ENCODE measurements around the gene POP5. TPM values are rescaled to one million over a fixed set of nuclear protein-coding genes. Genes with fewer than 3 reads are reported as not detected.
A peak's percentile ranks its signal among the peaks of the same experiment; 100 is the strongest.
"Not testable (repeated sequence)": the region's sequence is repeated elsewhere in the genome, so short reads cannot be mapped to it uniquely, and the experiment has no call there.

Gene POP5
- total and polyA plus RNA-seq, 2 of the 4 experiments (the other 2 are of a cell fraction): 69.5 to 99.4 TPM

DNA sequence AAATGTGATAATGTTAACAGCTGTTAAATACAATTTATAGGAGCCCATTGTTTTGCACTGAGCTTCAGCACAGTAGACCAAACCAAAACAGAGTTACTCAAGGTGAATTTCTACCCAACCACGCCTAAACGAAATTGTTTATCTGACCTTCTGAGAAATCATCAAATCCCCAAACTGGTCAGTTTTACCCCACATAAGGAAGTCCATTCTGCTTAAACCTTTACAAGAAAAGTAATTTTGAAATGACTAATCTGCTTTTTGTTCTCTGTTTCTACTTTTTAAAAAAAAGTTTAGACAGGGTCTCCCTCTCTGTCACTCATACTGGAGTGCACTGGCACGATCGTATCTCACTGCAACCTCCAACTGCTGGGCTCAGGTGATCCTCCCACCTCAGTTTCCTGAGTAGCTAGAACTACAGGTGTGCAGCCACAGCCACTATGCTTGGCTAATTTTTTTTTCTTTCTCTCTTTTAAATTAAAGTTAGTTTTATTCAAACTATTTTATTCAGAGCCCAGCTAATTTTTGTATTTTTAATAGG lies 48.4 kb downstream of the POP5 start (continued):
- TF ChIP-seq, protein P1, sequence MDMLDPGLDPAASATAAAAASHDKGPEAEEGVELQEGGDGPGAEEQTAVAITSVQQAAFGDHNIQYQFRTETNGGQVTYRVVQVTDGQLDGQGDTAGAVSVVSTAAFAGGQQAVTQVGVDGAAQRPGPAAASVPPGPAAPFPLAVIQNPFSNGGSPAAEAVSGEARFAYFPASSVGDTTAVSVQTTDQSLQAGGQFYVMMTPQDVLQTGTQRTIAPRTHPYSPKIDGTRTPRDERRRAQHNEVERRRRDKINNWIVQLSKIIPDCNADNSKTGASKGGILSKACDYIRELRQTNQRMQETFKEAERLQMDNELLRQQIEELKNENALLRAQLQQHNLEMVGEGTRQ (IDR thresholded peaks at IDR 0.05; ENCODE audit: low read depth, low read length): no peak
- TF ChIP-seq RCOR1 (IDR thresholded peaks at IDR 0.05; ENCODE audit: insufficient replicate concordance, low read length) (no peak), RAD21 (IDR thresholded peaks at IDR 0.05; ENCODE audit: low read length) (no peak), CHD1 (IDR thresholded peaks at IDR 0.05; ENCODE audit: low read depth, low read length) (no peak), RFX5 (IDR thresholded peaks at IDR 0.05; ENCODE audit: low read depth, low read length) (no peak)

DNA sequence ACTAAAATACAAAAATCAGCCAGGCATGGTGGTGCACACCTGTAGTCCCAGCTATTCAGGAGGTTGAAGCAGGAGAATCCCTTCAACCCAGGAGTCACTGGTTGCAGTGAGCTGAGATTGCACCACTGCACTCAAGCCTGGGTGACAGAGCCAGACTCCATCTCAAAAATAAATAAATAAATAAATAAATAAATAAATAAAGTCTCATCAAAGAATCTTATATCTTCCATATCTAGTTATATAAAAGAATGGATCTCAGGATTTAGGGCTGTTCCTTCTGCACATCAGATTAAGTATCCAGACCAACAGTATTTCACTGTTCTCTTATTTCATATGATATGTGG lies 50.8 kb downstream of the POP5 start:
- H3K27ac ChIP-seq (ENCODE audit: insufficient read depth, low read length); H3K9ac ChIP-seq (ENCODE audit: low read depth, low read length); H3K36me3 ChIP-seq (ENCODE audit: control insufficient read depth, insufficient read depth, low read length); BruUV-seq (replicated peaks); intact Hi-C loops (cut with micrococcal nuclease); H2AK9ac ChIP-seq (replicated peaks; ENCODE audit: low read depth, low read length, poor library complexity); H2BK20ac ChIP-seq (ENCODE audit: low read depth, low read length); H2AFZ ChIP-seq (replicated peaks; ENCODE audit: low read length, poor library complexity); H3K4me2 ChIP-seq (ENCODE audit: low read depth, low read length); CTCF ChIA-PET; in situ Hi-C loops (cut with MboI; ENCODE audit: low sequenced_read_pairs); H3K9me1 ChIP-seq (ENCODE audit: insufficient read depth, low read length); H3K56ac ChIP-seq (ENCODE audit: extremely low read depth, insufficient read depth, low read length); H2BK5ac ChIP-seq (ENCODE audit: low read depth, low read length, poor library complexity, severe bottlenecking); H4K20me1 ChIP-seq (ENCODE audit: insufficient read depth, low read length); DNase-seq; H3K27me3 ChIP-seq (ENCODE audit: control insufficient read depth, insufficient read depth, low read length); ATAC-seq (ENCODE audit: low read depth); H3K18ac ChIP-seq (ENCODE audit: low read depth, low read length); dilution Hi-C loops (cut with HindIII; ENCODE audit: low sequenced_read_pairs, unreplicated experiment); H3K4me3 ChIP-seq (ENCODE audit: insufficient read depth, low read depth, low read length); H3K4me1 ChIP-seq (ENCODE audit: control insufficient read depth, insufficient read depth, low read length); H2BK15ac ChIP-seq (ENCODE audit: low read depth, low read length); H3K23ac ChIP-seq (ENCODE audit: low read depth, low read length); H2AK5ac ChIP-seq (ENCODE audit: low read depth, low read length); H2BK120ac ChIP-seq (ENCODE audit: low read depth, low read length); H3K4ac ChIP-seq (ENCODE audit: low read depth, low read length); H3K9me3 ChIP-seq (ENCODE audit: control insufficient read depth, insufficient read depth, low read length); H4K91ac ChIP-seq (ENCODE audit: insufficient read depth, low read depth, low read length); H4K5ac ChIP-seq (ENCODE audit: low read depth, low read length); POLR2A ChIA-PET (ENCODE audit: unreplicated experiment); H3K14ac ChIP-seq (replicated peaks; ENCODE audit: low read depth, low read length): not testable (repeated sequence)
- H4K8ac ChIP-seq (ENCODE audit: low read depth in 2 of 2, low read length in 2 of 2): peak overlapping the region in 1 of 2 experiments; percentile 98; a peak in 1 of 4 replicates
- H3K79me1 ChIP-seq (ENCODE audit: low read depth in 1 of 2, low read length in 2 of 2): peaks cover 5 to 30% of the 10 kb centered on the region in 2 experiments; a peak in 3 of 4 replicates

Data from IMR-90 (cell line).